ENCODE data around the gene FAM89A. TPM values are rescaled to one million over a fixed set of nuclear protein-coding genes. Genes with fewer than 3 reads are reported as not detected.
A peak's percentile ranks its signal among the peaks of the same experiment; 100 is the strongest.

The FAM89A gene
- total and polyA plus RNA-seq, 9 of the 15 experiments (the other 6 are each of a cell fraction or from before 2014, with no cell fraction given): 8.7 to 66.2 (median 43.3) TPM

DNA sequence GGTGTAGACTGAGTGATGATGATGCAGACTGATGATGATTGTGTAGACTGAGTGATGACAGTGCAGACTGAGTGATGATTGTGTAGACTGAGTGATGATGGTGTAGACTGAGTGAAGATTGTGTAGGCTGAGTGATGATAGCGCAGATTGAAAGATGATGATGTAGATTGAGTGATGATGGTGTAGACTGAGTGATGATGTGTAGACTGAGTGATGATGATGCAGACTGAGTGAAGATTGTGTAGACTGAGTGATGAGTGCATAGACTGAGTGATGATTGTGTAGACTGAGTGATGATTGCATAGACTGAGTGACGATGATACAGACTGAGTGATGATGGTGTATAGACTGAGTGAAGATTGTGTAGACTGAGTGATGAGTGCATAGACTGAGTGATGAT lies 28.7 kb downstream of the FAM89A start (continued):
- TF ChIP-seq RNF219 (CRISPR knock-in tag; IDR thresholded peaks at IDR 0.05) (no peak), TSHZ1 (CRISPR knock-in tag; IDR thresholded peaks at IDR 0.05) (no peak), NFXL1 (CRISPR knock-in tag; IDR thresholded peaks at IDR 0.05) (no peak), STAT5B (CRISPR knock-in tag; IDR thresholded peaks at IDR 0.05) (no peak), TRIM24 (IDR thresholded peaks at IDR 0.05) (no peak; a peak in 1 of 4 replicates), BRD9 (IDR thresholded peaks at IDR 0.05; ENCODE audit: low read depth, partially characterized antibody) (no peak), CHD4 (IDR thresholded peaks at IDR 0.05; ENCODE audit: insufficient read depth, insufficient replicate concordance, low read depth, low read length, poor library complexity, severe bottlenecking) (no peak), JUN (IDR thresholded peaks at IDR 0.05; ENCODE audit: borderline replicate concordance, low read depth, low read length) (no peak), JUN (CRISPR knock-in tag; IDR thresholded peaks at IDR 0.05; ENCODE audit: borderline replicate concordance) (0 out of 2 replicates have a peak, but pooled peaks have one; percentile 62), POLR2G (IDR thresholded peaks at IDR 0.05; ENCODE audit: low read depth, low read length) (no peak), ZNF41 (CRISPR knock-in tag; conservative IDR thresholded peaks at IDR 0.05) (no peak), RFX5 (IDR thresholded peaks at IDR 0.05; ENCODE audit: low read depth, low read length) (no peak), POLR2B (IDR thresholded peaks at IDR 0.05; ENCODE audit: low read depth, partially characterized antibody) (no peak), SMARCA5 (IDR thresholded peaks at IDR 0.05) (0 out of 2 replicates have a peak, but pooled peaks have one; percentile 41)
- TF ChIP-seq, protein P1, sequence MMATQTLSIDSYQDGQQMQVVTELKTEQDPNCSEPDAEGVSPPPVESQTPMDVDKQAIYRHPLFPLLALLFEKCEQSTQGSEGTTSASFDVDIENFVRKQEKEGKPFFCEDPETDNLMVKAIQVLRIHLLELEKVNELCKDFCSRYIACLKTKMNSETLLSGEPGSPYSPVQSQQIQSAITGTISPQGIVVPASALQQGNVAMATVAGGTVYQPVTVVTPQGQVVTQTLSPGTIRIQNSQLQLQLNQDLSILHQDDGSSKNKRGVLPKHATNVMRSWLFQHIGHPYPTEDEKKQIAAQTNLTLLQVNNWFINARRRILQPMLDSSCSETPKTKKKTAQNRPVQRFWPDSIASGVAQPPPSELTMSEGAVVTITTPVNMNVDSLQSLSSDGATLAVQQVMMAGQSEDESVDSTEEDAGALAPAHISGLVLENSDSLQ (IDR thresholded peaks at IDR 0.05): peak; percentile 48; the same call in 1 of the 2 replicates
- TF ChIP-seq, protein P2, sequence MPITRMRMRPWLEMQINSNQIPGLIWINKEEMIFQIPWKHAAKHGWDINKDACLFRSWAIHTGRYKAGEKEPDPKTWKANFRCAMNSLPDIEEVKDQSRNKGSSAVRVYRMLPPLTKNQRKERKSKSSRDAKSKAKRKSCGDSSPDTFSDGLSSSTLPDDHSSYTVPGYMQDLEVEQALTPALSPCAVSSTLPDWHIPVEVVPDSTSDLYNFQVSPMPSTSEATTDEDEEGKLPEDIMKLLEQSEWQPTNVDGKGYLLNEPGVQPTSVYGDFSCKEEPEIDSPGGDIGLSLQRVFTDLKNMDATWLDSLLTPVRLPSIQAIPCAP (CRISPR knock-in tag; IDR thresholded peaks at IDR 0.05; ENCODE audit: borderline replicate concordance): no peak
- TF ChIP-seq, protein P3, sequence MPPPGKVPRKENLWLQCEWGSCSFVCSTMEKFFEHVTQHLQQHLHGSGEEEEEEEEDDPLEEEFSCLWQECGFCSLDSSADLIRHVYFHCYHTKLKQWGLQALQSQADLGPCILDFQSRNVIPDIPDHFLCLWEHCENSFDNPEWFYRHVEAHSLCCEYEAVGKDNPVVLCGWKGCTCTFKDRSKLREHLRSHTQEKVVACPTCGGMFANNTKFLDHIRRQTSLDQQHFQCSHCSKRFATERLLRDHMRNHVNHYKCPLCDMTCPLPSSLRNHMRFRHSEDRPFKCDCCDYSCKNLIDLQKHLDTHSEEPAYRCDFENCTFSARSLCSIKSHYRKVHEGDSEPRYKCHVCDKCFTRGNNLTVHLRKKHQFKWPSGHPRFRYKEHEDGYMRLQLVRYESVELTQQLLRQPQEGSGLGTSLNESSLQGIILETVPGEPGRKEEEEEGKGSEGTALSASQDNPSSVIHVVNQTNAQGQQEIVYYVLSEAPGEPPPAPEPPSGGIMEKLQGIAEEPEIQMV (tag; conservative IDR thresholded peaks at IDR 0.05; ENCODE audit: low read depth): no peak
- TF ChIP-seq, protein P4, sequence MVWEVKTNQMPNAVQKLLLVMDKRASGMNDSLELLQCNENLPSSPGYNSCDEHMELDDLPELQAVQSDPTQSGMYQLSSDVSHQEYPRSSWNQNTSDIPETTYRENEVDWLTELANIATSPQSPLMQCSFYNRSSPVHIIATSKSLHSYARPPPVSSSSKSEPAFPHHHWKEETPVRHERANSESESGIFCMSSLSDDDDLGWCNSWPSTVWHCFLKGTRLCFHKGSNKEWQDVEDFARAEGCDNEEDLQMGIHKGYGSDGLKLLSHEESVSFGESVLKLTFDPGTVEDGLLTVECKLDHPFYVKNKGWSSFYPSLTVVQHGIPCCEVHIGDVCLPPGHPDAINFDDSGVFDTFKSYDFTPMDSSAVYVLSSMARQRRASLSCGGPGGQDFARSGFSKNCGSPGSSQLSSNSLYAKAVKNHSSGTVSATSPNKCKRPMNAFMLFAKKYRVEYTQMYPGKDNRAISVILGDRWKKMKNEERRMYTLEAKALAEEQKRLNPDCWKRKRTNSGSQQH (CRISPR knock-in tag; IDR thresholded peaks at IDR 0.05): 0 out of 2 replicates have a peak, but pooled peaks have one; percentile 70

All from K562 (cell line).